HEK293 (cell line): ENCODE measurements around the gene GNG4.
"Not testable (repeated sequence)": the region's sequence is repeated elsewhere in the genome, so short reads cannot be mapped to it uniquely, and the experiment has no call there.

Experiments
- CTCF ChIA-PET: fragments of 350-600 bp; formaldehyde crosslinking; extraction: SDS; loops from one replicate; lab custom pipeline; 2021; ENCODE audit warnings: antibody characterized with exemption; lab: Yijun Ruan, JAX
- POLR2A ChIA-PET: fragments of 300-600 bp; formaldehyde crosslinking; extraction: SDS; loops from one replicate; lab custom pipeline; 2020; ENCODE audit warnings: antibody characterized with exemption, inconsistent platforms; lab: Yijun Ruan, JAX
- H3K27ac ChIP-seq: fragments of 200-500 bp; sonication (Bioruptor generic); 2 replicates; pipeline ENCODE4 v1.5.1; 2014; ENCODE audit warnings: low read depth, low read length, control low read depth, inconsistent platforms; ENCODE audit errors: extremely low read depth
- H3K36me3 ChIP-seq, 2 experiments: fragments of 200-500 bp in 1 of 2; sonication (Bioruptor generic) in 1 of 2; 1 replicate in 1 of 2; 2 replicates in 1 of 2; pipeline ENCODE4 v1.5.1; 2014 to 2017; ENCODE audit warnings: inconsistent platforms in 2 of 2, low read length in 2 of 2; ENCODE audit not compliant: control insufficient read depth in 2 of 2, insufficient read depth in 1 of 2
- H3K4me1 ChIP-seq: fragments of 200-500 bp; sonication (Bioruptor generic); 2 replicates; pipeline ENCODE4 v1.5.1; 2014; ENCODE audit warnings: mild to moderate bottlenecking, low read length, inconsistent platforms; ENCODE audit not compliant: control insufficient read depth, insufficient read depth
- H3K4me3 ChIP-seq: 2 replicates; pipeline ENCODE4 v1.5.1; 2011; ENCODE audit warnings: low read depth, mild to moderate bottlenecking, control low read depth, low read length, moderate library complexity
- H3K9me3 ChIP-seq: fragments of 200-500 bp; sonication (Bioruptor generic); 2 replicates; pipeline ENCODE4 v1.5.1; 2014; ENCODE audit warnings: low read depth, low read length, inconsistent platforms; ENCODE audit not compliant: control insufficient read depth, insufficient read depth
- PRDM1 ChIP-seq: fragments of 450-650 bp; formaldehyde crosslinking; IDR thresholded peaks from 2 replicates; pipeline ENCODE4; 2016; ENCODE audit warnings: missing biosample characterization, missing genetic modification characterization
- SETDB1 ChIP-seq: IDR thresholded peaks from one replicate; pipeline ENCODE4 v1.6.1; 2017; ENCODE audit warnings: mild to moderate bottlenecking, low read length, moderate library complexity, mixed read lengths; ENCODE audit not compliant: insufficient read length
- ZBTB17 ChIP-seq: fragments of 450-650 bp; formaldehyde crosslinking; IDR thresholded peaks from 2 replicates; pipeline ENCODE4 v1.5.1; 2016; ENCODE audit warnings: missing biosample characterization, missing genetic modification characterization
- ZNF114 ChIP-seq: fragments of 450-650 bp; formaldehyde crosslinking; IDR thresholded peaks from 2 replicates; pipeline ENCODE4 v1.5.0; 2017; ENCODE audit warnings: missing biosample characterization, missing genetic modification characterization
- ZNF311 ChIP-seq: fragments of 450-650 bp; formaldehyde crosslinking; IDR thresholded peaks from 2 replicates; pipeline ENCODE4 v1.5.1; 2017; ENCODE audit warnings: missing biosample characterization, missing genetic modification characterization, borderline replicate concordance
- ZNF341 ChIP-seq: fragments of 450-650 bp; formaldehyde crosslinking; IDR thresholded peaks from 2 replicates; pipeline ENCODE4; 2016; ENCODE audit warnings: low read depth, missing biosample characterization, missing genetic modification characterization
- ZNF513 ChIP-seq: fragments of 450-650 bp; IDR thresholded peaks from 2 replicates; pipeline ENCODE4 v1.5.1; 2018; ENCODE audit warnings: missing biosample characterization, missing genetic modification characterization
- ZNF561 ChIP-seq: fragments of 450-650 bp; IDR thresholded peaks from 2 replicates; pipeline ENCODE4 v1.5.1; 2018; ENCODE audit warnings: missing biosample characterization, missing genetic modification characterization, borderline replicate concordance
- ZNF580 ChIP-seq: fragments of 450-650 bp; formaldehyde crosslinking; IDR thresholded peaks from 2 replicates; pipeline ENCODE4 v1.5.1; 2016; ENCODE audit warnings: missing biosample characterization, missing genetic modification characterization
- ZNF777 ChIP-seq: fragments of 450-650 bp; formaldehyde crosslinking; IDR thresholded peaks from 2 replicates; pipeline ENCODE4 v1.5.1; 2017; ENCODE audit warnings: missing biosample characterization, missing genetic modification characterization, borderline replicate concordance
- ZSCAN23 ChIP-seq: fragments of 450-650 bp; formaldehyde crosslinking; IDR thresholded peaks from 2 replicates; pipeline ENCODE4 v1.5.1; 2016; ENCODE audit warnings: missing biosample characterization, missing genetic modification characterization

GNG4 gene

GRCh38 chr1:235625340-235625739 is 24.2 kb downstream of the GNG4 start:
- TF ChIP-seq ZSCAN23, result no peak
- TF ChIP-seq, all 188 proteins: peak for 0
- no peak overlapping the region for H3K4me3 ChIP-seq
- ChIA-PET POLR2A (no interaction called here), CTCF (interaction anchor here (0.6 to 1.7 kb wide), 4 partner anchors 12 to 347 kb away, joined by 3 to 6 read pairs (median 4); no protein-coding TSS in a partner anchor)
- H3K27ac ChIP-seq, result no peak overlapping the region
- H3K36me3 ChIP-seq, result no peaks in the 10 kb centered on the region
- no peaks in the 10 kb centered on the region for H3K9me3 ChIP-seq
- peaks cover 4% of the 10 kb centered on the region; the same call in 1 of the 2 replicates for H3K4me1 ChIP-seq

- POLR2A ChIA-PET, result no interaction called here
- CTCF ChIA-PET, result interaction anchor here (1.1 kb wide), 1 partner anchor 23 kb away, joined by 3 read pairs; no protein-coding TSS in a partner anchor
- no peak overlapping the region for H3K27ac ChIP-seq
- no peaks in the 10 kb centered on the region for H3K4me1 ChIP-seq
- no peaks in the 10 kb centered on the region for H3K36me3 ChIP-seq
- H3K9me3 ChIP-seq, result no peaks in the 10 kb centered on the region
- no peak overlapping the region for H3K4me3 ChIP-seq
- TF ChIP-seq ZNF561, result no peak
- TF ChIP-seq ZNF311 (tag by site-specific recombination), result no peak
- TF ChIP-seq ZNF580 (tag by site-specific recombination), result no peak
- TF ChIP-seq PRDM1 (tag by site-specific recombination), result 0 out of 2 replicates have a peak, but pooled peaks have one; percentile 13
- no peak for TF ChIP-seq SETDB1
- TF ChIP-seq ZNF114 (tag by site-specific recombination), result no peak
- TF ChIP-seq ZNF513 (tag by site-specific recombination), result no peak
Observed at GRCh38 chr1:235624721-235625333, 24.8 kb downstream of the GNG4 start.

- no peaks in the 10 kb centered on the region for H3K4me1 ChIP-seq
- H3K36me3 ChIP-seq, result no peaks in the 10 kb centered on the region
- TF ChIP-seq ZNF777 (no peak), ZNF341 (tag by site-specific recombination) (0 out of 2 replicates have a peak, but pooled peaks have one; percentile 20), ZBTB17 (tag by site-specific recombination) (peak; percentile 39; the same call in 1 of the 2 replicates)
- ChIA-PET POLR2A (no interaction called here), CTCF (interaction anchor here (1.1 kb wide), 1 partner anchor 25 kb away, joined by 4 read pairs; no protein-coding TSS in a partner anchor)
- H3K27ac ChIP-seq, result no peak overlapping the region
- H3K4me3 ChIP-seq, result no peak overlapping the region
- no peaks in the 10 kb centered on the region for H3K9me3 ChIP-seq
Observed at GRCh38 chr1:235622936-235623779, 26.4 kb downstream of the GNG4 start.

- H3K9me3 ChIP-seq, H3K4me1 ChIP-seq, H3K4me3 ChIP-seq, H3K36me3 ChIP-seq, H3K27ac ChIP-seq, POLR2A ChIA-PET: not testable (repeated sequence)
- CTCF ChIA-PET, result interaction anchor here (1.7 to 1.8 kb wide), 2 partner anchors 18 to 353 kb away, joined by 4 to 7 read pairs; no protein-coding TSS in a partner anchor
Observed at GRCh38 chr1:235619149-235619548, 30.4 kb downstream of the GNG4 start.
